ENCODE measurements around the gene CDA. TPM values are rescaled to one million over a fixed set of nuclear protein-coding genes. Genes with fewer than 3 reads are reported as not detected.

The CDA gene
- total RNA-seq, 1 donor from 2014 or later = 16.0 TPM

- Histone ChIP-seq H3K27me3 (no peaks in the 10 kb centered on the region), H3K4me1 (peaks cover 10% of the 10 kb centered on the region), H3K9me3 (no peaks in the 10 kb centered on the region), H3K36me3 (no peaks in the 10 kb centered on the region), H3K27ac (no peak overlapping the region), H3K4me3 (no peak overlapping the region)
- intact Hi-C loops (cut with DNase I) = no loop called here
- TF ChIP-seq POLR2AphosphoS5 (IDR thresholded peaks at IDR 0.05; ENCODE audit: insufficient read depth in 1 of 2, low read depth in 1 of 2) (no peak), POLR2A (IDR thresholded peaks at IDR 0.05) (no peak)
- TF ChIP-seq, protein P1, sequence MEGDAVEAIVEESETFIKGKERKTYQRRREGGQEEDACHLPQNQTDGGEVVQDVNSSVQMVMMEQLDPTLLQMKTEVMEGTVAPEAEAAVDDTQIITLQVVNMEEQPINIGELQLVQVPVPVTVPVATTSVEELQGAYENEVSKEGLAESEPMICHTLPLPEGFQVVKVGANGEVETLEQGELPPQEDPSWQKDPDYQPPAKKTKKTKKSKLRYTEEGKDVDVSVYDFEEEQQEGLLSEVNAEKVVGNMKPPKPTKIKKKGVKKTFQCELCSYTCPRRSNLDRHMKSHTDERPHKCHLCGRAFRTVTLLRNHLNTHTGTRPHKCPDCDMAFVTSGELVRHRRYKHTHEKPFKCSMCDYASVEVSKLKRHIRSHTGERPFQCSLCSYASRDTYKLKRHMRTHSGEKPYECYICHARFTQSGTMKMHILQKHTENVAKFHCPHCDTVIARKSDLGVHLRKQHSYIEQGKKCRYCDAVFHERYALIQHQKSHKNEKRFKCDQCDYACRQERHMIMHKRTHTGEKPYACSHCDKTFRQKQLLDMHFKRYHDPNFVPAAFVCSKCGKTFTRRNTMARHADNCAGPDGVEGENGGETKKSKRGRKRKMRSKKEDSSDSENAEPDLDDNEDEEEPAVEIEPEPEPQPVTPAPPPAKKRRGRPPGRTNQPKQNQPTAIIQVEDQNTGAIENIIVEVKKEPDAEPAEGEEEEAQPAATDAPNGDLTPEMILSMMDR (IDR thresholded peaks at IDR 0.05) = no peak
- DNase-seq (ENCODE audit: extremely low spot score in 2 of 2) = no peak
These were observed 29.7 kb downstream of the CDA start for GRCh38 chr1:20618550-20618949.

GRCh38 chr1:20619999-20620398, 31.1 kb downstream of the CDA start:
- Histone ChIP-seq H3K27me3 (no peaks in the 10 kb centered on the region), H3K9me3 (no peaks in the 10 kb centered on the region), H3K36me3 (no peaks in the 10 kb centered on the region), H3K4me3 (no peak overlapping the region), H3K27ac (no peak overlapping the region), H3K4me1 (no peaks in the 10 kb centered on the region)
- intact Hi-C loops (cut with DNase I) = no loop called here
- no peak for DNase-seq (ENCODE audit: extremely low spot score in 2 of 2)
- TF ChIP-seq POLR2A (IDR thresholded peaks at IDR 0.05) (no peak), POLR2AphosphoS5 (IDR thresholded peaks at IDR 0.05; ENCODE audit: insufficient read depth in 1 of 2, low read depth in 1 of 2) (no peak)
- TF ChIP-seq, protein P1 (IDR thresholded peaks at IDR 0.05) = no peak

GRCh38 chr1:20621012-20621411, 32.1 kb downstream of the CDA start:
- TF ChIP-seq, protein P1 (IDR thresholded peaks at IDR 0.05) = no peak
- TF ChIP-seq POLR2AphosphoS5 (IDR thresholded peaks at IDR 0.05; ENCODE audit: insufficient read depth in 1 of 2, low read depth in 1 of 2) = no peak
- TF ChIP-seq POLR2A (IDR thresholded peaks at IDR 0.05) = no peak
- no peak for DNase-seq (ENCODE audit: extremely low spot score in 2 of 2)
- Histone ChIP-seq H3K9me3 (no peaks in the 10 kb centered on the region), H3K36me3 (no peaks in the 10 kb centered on the region), H3K27ac (no peak overlapping the region), H3K4me1 (no peaks in the 10 kb centered on the region), H3K4me3 (no peak overlapping the region), H3K27me3 (no peaks in the 10 kb centered on the region)
- intact Hi-C loops (cut with DNase I) = no loop called here

DNA sequence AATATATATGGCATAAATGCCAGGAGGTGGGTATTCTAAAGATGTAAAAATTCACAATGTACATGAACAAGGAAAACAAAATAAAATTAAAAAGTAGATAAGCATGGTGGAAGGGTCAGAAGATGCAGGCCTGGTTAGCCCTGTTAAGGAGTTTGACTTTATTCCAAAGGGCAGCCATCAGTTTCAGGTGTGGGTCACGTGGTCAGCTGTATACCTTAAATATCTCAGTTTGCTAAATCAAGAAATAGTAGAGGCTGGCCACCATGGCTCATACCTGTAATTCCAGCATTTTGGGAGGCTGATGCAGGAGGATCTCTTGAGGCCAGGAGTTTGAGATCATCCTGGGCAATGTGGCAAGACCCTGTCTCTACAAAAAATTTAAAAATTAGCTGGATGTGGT, 35.8 kb downstream of the CDA start:
- intact Hi-C loops (cut with DNase I) = no loop called here
- Histone ChIP-seq H3K36me3 (no peaks in the 10 kb centered on the region), H3K4me1 (no peaks in the 10 kb centered on the region), H3K4me3 (no peak overlapping the region), H3K27ac (no peak overlapping the region), H3K9me3 (no peaks in the 10 kb centered on the region), H3K27me3 (no peaks in the 10 kb centered on the region)
- DNase-seq (ENCODE audit: extremely low spot score in 2 of 2) = no peak
- TF ChIP-seq, protein P1 (IDR thresholded peaks at IDR 0.05) = no peak
- TF ChIP-seq POLR2A (IDR thresholded peaks at IDR 0.05) = no peak
- TF ChIP-seq POLR2AphosphoS5 (IDR thresholded peaks at IDR 0.05; ENCODE audit: insufficient read depth in 1 of 2, low read depth in 1 of 2) = no peak

DNA sequence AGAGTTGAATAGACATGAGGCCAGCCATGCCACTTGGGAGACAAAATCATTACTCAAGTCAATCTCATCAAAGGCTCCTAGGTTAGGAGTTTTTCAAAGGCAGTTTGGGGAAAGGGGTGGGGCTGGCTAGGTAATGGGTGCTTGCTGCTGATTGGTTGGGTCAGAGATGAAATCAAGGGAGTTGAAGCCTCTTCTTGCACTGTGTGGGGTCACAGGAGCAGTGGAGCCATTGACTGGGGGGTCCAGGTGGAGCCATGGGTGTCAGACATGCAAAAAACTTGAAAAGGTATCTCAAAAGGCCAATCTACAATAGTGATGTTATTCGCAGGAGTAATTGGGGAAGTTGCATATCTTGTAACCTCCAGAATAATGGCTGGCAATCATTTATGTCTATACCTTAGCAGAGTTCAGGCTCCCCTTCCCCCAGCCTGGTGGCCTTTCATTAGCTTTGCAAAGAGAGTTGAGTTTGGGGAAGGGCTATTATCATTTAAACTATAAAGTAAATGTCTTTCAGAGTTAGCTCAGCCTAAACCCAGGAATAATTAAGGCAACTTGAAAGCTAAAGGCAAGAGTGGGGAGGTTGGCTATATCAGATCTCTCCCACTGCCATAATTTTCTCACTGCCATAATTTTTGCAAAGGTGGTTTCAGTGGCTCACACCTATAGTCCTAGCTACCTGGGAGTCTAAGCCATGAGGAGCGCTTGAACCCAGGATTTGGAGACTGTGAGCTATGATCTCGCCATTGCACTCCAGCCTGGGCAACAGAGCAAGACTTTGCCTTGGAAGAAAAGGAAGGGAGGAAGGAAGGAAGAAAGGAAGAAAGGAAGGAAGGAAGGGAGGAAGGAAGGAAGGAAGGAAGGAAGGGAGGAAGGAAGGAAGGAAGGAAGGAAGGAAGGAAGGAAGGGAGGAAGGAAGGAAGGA, 36.5 kb downstream of the CDA start:
- Histone ChIP-seq H3K9me3 (no peaks in the 10 kb centered on the region), H3K4me1 (no peaks in the 10 kb centered on the region), H3K4me3 (no peak overlapping the region), H3K27me3 (no peaks in the 10 kb centered on the region), H3K36me3 (no peaks in the 10 kb centered on the region), H3K27ac (no peak overlapping the region)
- intact Hi-C loops (cut with DNase I) = no loop called here
- DNase-seq (ENCODE audit: extremely low spot score in 2 of 2) = no peak
- TF ChIP-seq POLR2AphosphoS5 (IDR thresholded peaks at IDR 0.05; ENCODE audit: insufficient read depth in 1 of 2, low read depth in 1 of 2) (no peak), POLR2A (IDR thresholded peaks at IDR 0.05) (no peak)
- TF ChIP-seq, protein P1 (IDR thresholded peaks at IDR 0.05) = no peak
